Iris pigment epithelial cell (primary cell): ENCODE data around the gene CRYZL1.
"Not testable (repeated sequence)": the region's sequence is repeated elsewhere in the genome, so short reads cannot be mapped to it uniquely, and the experiment has no call there.

Source experiments
- DNase-seq: peaks from one replicate; pipeline ENCODE4 v3.0.0-alpha.2; 2011; ENCODE audit warnings: low read depth

CRYZL1 gene

GRCh38 chr21:33626151-33626550, 15.4 kb downstream of the CRYZL1 start:
- not testable (repeated sequence) for DNase-seq

- no peak for DNase-seq
Observed at GRCh38 chr21:33622253-33622652, 19.3 kb downstream of the CRYZL1 start.

GRCh38 chr21:33619726-33620125, 21.8 kb downstream of the CRYZL1 start:
- DNase-seq, result no peak

GRCh38 chr21:33618407-33618806, 23.1 kb downstream of the CRYZL1 start:
- DNase-seq, result no peak

- DNase-seq, result not testable (repeated sequence)
Observed at GRCh38 chr21:33617565-33617964, 24.0 kb downstream of the CRYZL1 start.

- DNase-seq, result no peak
Observed at GRCh38 chr21:33611006-33611744, 30.4 kb downstream of the CRYZL1 start.

- peak; percentile 63 for DNase-seq
Observed at GRCh38 chr21:33608559-33608958, 33.0 kb downstream of the CRYZL1 start.

- DNase-seq, result no peak
Observed at GRCh38 chr21:33598051-33598450, 43.5 kb downstream of the CRYZL1 start.

GRCh38 chr21:33588485-33589335, 52.8 kb downstream of the CRYZL1 start, which contains the start of gene DONSON:
TSS of gene DONSON (minus strand) at chr21:33588684. CDS start at chr21:33588641, 43 bp downstream.
- peak; percentile 68 for DNase-seq

GRCh38 chr21:33587792-33588484, 53.6 kb downstream of the CRYZL1 start:
- DNase-seq, result peak; percentile 26

- DNase-seq, result no peak
Observed at GRCh38 chr21:33586927-33587326, 54.6 kb downstream of the CRYZL1 start.

- no peak for DNase-seq
Observed at GRCh38 chr21:33584455-33584854, 57.1 kb downstream of the CRYZL1 start.

- DNase-seq, result peak; percentile 25
Observed at GRCh38 chr21:33578959-33579542, 62.5 kb downstream of the CRYZL1 start.

- DNase-seq, result peak; percentile 56
Observed at GRCh38 chr21:33578214-33578613, 63.3 kb downstream of the CRYZL1 start.

- DNase-seq, result peak; percentile 26
Observed at GRCh38 chr21:33576741-33577141, 64.8 kb downstream of the CRYZL1 start.

- peak; percentile 33 for DNase-seq
Observed at GRCh38 chr21:33572350-33572749, 69.2 kb downstream of the CRYZL1 start.

- DNase-seq, result no peak
Observed at GRCh38 chr21:33569991-33570390, 71.5 kb downstream of the CRYZL1 start.

- DNase-seq, result no peak
Observed at GRCh38 chr21:33568448-33568847, 73.1 kb downstream of the CRYZL1 start.

- DNase-seq, result no peak
Observed at GRCh38 chr21:33567914-33568313, 73.6 kb downstream of the CRYZL1 start.

- no peak for DNase-seq
Observed at GRCh38 chr21:33566514-33566913, 75.0 kb downstream of the CRYZL1 start.

- no peak for DNase-seq
Observed at GRCh38 chr21:33562389-33562788, 79.2 kb downstream of the CRYZL1 start.

- no peak for DNase-seq
Observed at GRCh38 chr21:33561373-33561772, 80.2 kb downstream of the CRYZL1 start.
